ENCODE results near the gene PSMD6. TPM values are rescaled to one million over a fixed set of nuclear protein-coding genes. Genes with fewer than 3 reads are reported as not detected.
A peak's percentile ranks its signal among the peaks of the same experiment; 100 is the strongest.

The PSMD6 gene
- total RNA-seq, 3 donors from 2014 or later = 60.9 to 74.7 (median 69.8) TPM

DNA sequence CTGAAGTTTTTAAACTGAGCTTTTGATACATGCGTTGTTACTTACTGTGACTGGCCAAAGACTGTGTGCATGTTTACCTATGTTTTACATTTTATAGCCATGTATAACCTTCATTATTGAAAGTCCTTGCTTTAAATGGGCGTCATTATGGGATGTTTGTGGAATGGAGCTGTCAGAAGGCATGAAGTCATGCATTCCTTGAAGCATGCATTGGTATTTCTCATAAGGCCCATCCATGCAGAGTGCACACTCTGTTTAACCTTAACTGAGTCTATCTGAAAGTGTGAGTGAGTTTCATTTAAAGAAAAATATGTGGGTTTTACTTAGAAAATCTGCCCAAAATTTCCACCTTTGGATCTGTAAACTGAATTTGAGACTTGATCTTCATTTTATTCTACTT is 51.1 kb downstream of the PSMD6 start:
- TF ChIP-seq POLR2A (IDR thresholded peaks at IDR 0.05) = no peak
- no peak for TF ChIP-seq POLR2AphosphoS5 (IDR thresholded peaks at IDR 0.05)
- no peaks in the 10 kb centered on the region for H3K9me3 ChIP-seq
- DNase-seq (ENCODE audit: low spot score in 2 of 2) = no peak
- intact Hi-C loops (cut with DNase I; ENCODE audit: low total_unique reads) = loop anchor here (5.0 kb wide), 1 partner anchor 50 kb away; the partner anchor contains the start of gene PSMD6
- H3K4me1 ChIP-seq = peaks cover 0 to 35% of the 10 kb centered on the region in 2 donors
- H3K36me3 ChIP-seq = no peaks in the 10 kb centered on the region
- peak overlapping the region; percentile 38 to 40 for H3K27ac ChIP-seq
- no peak overlapping the region for H3K4me3 ChIP-seq
- H3K27me3 ChIP-seq = no peaks in the 10 kb centered on the region

DNA sequence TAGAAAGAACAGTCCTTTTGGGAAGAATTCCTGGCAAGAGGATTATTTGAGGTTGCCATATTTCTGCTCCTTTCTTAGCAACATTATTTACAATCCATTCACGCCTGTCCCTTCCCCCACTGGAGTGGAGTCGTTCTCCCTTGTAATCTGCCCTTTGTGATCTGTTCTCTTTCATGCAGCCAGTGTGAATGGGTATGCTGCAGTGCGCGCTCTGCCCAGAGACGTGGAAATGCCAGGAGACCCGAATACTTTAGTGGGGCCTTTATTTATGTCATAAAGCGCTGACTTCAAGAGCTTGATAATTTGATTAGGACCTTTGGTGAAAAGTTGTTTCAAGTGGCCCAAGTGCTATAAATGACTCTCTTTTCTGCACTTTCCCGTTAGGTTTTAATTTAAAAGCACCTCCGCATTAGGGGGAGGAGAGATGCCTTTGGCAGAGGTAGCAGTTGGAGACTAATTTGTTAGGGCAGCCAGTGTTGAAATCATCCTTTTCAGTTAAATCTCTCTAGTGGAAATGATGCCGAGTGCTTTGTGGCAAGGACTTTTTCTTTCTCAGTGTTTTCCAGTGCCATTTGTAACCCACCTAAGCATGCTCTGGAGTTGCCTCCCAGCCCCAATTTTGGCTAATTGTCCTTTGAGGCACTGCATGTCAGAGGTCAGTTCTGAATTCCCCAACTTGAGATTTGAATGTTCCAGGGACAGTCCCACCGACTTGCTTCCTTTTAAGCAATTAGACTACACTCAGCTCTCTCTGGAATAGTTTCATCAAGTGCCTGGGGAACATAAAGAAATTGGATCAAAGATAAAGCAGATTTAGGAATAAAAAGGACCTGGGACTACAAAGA is 52.4 kb downstream of the PSMD6 start:
- H3K4me3 ChIP-seq = peak overlapping the region in 2 of 3 donors; percentile 13 to 29
- no peaks in the 10 kb centered on the region for H3K9me3 ChIP-seq
- intact Hi-C loops (cut with DNase I; ENCODE audit: low total_unique reads) = loop anchor here (5.0 kb wide), 1 partner anchor 51 kb away; the partner anchor contains the start of gene PSMD6
- peak overlapping the region; percentile 69 to 75 for H3K27ac ChIP-seq
- H3K36me3 ChIP-seq = no peaks in the 10 kb centered on the region
- DNase-seq (ENCODE audit: low spot score in 2 of 2) = no peak
- TF ChIP-seq POLR2AphosphoS5 (IDR thresholded peaks at IDR 0.05) (no peak), POLR2A (IDR thresholded peaks at IDR 0.05) (no peak)
- TF ChIP-seq, protein P1, sequence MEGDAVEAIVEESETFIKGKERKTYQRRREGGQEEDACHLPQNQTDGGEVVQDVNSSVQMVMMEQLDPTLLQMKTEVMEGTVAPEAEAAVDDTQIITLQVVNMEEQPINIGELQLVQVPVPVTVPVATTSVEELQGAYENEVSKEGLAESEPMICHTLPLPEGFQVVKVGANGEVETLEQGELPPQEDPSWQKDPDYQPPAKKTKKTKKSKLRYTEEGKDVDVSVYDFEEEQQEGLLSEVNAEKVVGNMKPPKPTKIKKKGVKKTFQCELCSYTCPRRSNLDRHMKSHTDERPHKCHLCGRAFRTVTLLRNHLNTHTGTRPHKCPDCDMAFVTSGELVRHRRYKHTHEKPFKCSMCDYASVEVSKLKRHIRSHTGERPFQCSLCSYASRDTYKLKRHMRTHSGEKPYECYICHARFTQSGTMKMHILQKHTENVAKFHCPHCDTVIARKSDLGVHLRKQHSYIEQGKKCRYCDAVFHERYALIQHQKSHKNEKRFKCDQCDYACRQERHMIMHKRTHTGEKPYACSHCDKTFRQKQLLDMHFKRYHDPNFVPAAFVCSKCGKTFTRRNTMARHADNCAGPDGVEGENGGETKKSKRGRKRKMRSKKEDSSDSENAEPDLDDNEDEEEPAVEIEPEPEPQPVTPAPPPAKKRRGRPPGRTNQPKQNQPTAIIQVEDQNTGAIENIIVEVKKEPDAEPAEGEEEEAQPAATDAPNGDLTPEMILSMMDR (IDR thresholded peaks at IDR 0.05) = no peak
- H3K4me1 ChIP-seq = peaks cover 0 to 23% of the 10 kb centered on the region in 2 donors
- no peaks in the 10 kb centered on the region for H3K27me3 ChIP-seq

DNA sequence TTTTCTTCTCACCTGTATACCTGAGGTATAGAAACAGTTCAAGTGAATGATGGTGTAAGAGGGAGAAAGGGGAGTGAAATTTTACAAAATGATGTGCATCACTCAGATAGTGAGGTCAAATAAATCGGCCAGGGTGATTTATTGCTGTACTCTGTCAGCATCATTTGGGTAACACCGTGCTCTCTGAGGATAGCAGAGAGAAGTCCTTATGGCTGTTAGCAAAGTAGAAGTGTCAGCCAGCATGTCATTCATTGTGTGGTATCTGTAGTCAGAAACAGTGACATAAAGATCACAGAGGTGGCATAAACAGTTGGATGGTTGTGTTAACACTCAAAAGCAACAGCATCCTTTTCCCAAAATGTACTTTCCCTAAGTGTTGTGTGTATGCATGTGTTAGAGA is 53.4 kb downstream of the PSMD6 start:
- H3K27ac ChIP-seq = peak overlapping the region; percentile 69 to 75

DNA sequence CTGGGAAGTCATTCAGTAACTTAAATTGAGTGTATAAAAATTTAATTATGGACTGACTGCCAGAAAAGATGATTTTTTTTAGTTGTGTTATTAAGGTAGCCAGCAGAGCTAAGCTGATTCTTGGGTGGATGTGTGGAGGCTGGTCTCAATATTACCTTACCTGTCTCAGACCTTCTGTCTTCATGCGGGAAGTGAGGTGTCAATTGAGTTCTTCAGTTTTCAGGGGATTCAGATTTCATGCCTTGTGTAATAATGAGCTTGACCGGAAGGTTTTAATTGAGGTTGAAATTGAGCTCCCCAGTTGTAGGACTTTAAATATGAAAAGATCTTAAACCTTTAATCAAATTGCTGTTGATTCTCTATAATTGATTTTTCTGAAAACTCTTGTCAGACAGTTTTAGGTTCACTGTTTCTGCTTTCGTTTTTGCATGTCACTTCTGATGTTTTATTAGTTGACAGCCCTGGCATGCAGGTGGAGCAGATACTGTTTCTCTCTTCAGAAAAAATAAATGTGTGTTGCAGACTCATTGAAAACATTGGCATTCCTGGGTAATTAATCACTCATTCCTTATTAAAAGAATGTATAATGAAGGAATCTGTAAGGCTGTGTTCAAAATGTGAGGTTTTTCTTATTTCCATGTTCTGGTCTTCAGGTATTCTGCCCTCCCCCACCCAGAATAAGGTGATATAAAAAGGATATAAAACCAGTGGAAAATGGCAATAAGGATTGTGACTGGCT is 54.5 kb downstream of the PSMD6 start:
- TF ChIP-seq, protein P1 (IDR thresholded peaks at IDR 0.05) = no peak
- no peak for TF ChIP-seq POLR2AphosphoS5 (IDR thresholded peaks at IDR 0.05)
- no peak for TF ChIP-seq POLR2A (IDR thresholded peaks at IDR 0.05)
- no peaks in the 10 kb centered on the region for H3K27me3 ChIP-seq
- H3K4me3 ChIP-seq = peak overlapping the region in 2 of 3 donors; percentile 35 to 36
- no peak for DNase-seq (ENCODE audit: low spot score in 2 of 2)
- H3K9me3 ChIP-seq = no peaks in the 10 kb centered on the region
- no peaks in the 10 kb centered on the region for H3K36me3 ChIP-seq
- H3K4me1 ChIP-seq = peaks cover 0 to 32% of the 10 kb centered on the region in 2 donors
- peak overlapping the region; percentile 70 to 75 for H3K27ac ChIP-seq
- intact Hi-C loops (cut with DNase I; ENCODE audit: low total_unique reads) = no loop called here

More for the DNA sequence above, 53.4 kb downstream of the PSMD6 start:
- no peaks in the 10 kb centered on the region for H3K27me3 ChIP-seq
- DNase-seq (ENCODE audit: low spot score in 2 of 2) = no peak
- TF ChIP-seq POLR2AphosphoS5 (IDR thresholded peaks at IDR 0.05) = no peak
- TF ChIP-seq, protein P1 (IDR thresholded peaks at IDR 0.05) = no peak
- no peaks in the 10 kb centered on the region for H3K9me3 ChIP-seq
- H3K4me1 ChIP-seq = peaks cover 0 to 25% of the 10 kb centered on the region in 2 donors
- intact Hi-C loops (cut with DNase I; ENCODE audit: low total_unique reads) = loop anchor here (5.0 kb wide), 1 partner anchor 52 kb away; the partner anchor contains the start of gene PSMD6
- no peaks in the 10 kb centered on the region for H3K36me3 ChIP-seq
- no peak overlapping the region for H3K4me3 ChIP-seq

DNA sequence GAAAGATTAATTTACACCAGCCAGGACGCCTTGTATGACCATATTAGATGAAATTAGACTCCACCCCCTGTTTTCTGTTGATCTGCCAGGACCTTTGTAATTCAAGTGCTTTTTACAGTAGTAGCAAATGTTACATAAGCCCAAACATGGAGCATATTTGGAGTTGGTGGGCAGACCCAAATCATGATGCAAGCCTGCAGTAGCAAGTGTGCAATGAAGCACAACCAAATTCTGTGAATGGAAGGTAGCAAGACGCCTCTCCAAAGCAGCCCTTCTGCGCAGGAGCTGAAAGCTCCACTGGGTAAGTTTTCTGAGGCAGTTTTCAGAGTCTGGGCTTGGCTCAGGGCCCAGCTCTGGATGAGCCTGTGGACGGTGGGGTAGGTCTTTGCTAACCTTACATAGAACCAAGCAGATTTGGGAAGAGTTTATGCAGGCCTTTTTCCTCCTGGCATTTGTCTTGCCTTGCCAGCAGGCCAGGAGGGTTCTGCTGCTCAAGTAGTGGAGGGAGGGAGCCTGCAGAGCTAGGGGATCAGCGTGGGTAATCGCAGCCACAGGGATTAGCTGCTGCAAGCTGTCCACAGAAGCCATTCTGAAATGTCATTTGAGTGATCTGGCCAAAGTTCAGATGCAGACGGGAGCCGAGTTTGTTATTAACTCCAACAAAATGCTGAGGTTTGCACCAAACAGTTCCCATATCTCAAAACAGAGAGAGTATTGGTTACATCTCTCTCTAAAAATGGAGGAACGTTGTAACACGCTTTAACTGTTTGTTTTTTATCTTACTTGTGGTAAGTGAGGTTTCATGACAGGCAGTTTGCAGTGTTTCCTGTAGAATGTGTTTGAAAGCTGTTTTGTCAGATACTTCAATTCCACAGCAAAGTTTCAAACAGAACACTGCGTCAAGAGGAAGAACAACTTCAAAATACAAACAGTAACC is 55.4 kb downstream of the PSMD6 start:
- H3K4me1 ChIP-seq = peaks cover 0 to 32% of the 10 kb centered on the region in 2 donors
- no peak for DNase-seq (ENCODE audit: low spot score in 2 of 2)
- peak overlapping the region; percentile 70 to 75 for H3K27ac ChIP-seq
- H3K36me3 ChIP-seq = no peaks in the 10 kb centered on the region
- intact Hi-C loops (cut with DNase I; ENCODE audit: low total_unique reads) = no loop called here
- no peak for TF ChIP-seq POLR2AphosphoS5 (IDR thresholded peaks at IDR 0.05)
- TF ChIP-seq POLR2A (IDR thresholded peaks at IDR 0.05) = no peak
- TF ChIP-seq, protein P1 (IDR thresholded peaks at IDR 0.05) = no peak
- H3K4me3 ChIP-seq = peak overlapping the region; percentile 15 to 36 (median 35)
- H3K27me3 ChIP-seq = no peaks in the 10 kb centered on the region
- no peaks in the 10 kb centered on the region for H3K9me3 ChIP-seq

Data from breast epithelium (tissue), 4 donors.